ENCODE measurements around the gene RANBP1. TPM values are rescaled to one million over a fixed set of nuclear protein-coding genes. Genes with fewer than 3 reads are reported as not detected.

The RANBP1 gene
- total RNA-seq, 1 donor: 71.3 TPM

DNA sequence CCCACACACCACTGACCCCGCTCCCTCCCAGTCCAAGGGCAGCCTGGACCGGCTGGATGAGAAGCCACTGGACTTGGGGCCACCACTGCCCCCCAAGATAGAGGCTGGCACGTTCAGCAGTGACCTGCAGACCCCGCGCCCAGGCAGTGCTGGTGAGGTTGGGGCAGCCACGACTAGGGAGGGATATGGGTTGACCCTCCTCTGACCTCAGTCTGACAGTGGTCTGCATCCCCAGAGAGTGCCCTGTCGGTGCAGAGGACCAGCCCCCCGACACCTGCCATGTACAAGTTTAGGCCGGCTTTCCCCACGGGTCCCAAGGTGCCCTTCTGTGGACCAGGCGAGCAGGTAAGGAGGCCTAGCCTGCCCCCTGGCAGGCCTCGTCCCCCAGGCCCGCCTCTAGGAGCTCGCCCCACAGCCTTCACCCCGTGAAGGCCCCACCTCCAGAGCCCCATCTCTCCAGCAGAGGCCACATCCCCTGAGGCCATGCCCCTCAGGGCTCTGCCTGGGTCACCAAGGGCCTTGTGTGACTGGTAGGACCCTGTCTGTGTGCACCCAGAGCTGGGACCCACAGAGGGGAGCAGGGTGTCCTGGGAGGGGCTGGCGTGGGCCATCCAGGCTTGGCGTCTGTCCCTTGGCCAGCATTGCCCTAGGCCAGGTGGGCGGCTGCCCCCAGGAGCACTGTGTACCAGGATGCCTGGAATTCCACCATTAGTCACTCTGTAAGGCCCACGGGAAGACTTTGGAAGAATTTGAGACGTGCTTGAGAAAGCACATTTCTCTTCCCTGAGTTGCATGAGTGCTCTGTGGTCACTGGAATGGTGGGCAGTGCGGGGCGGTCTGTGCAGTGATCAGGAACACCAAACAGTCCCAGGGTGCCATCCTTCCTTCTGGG, 25.5 kb downstream of the RANBP1 start:
- H3K4me3 ChIP-seq (ENCODE audit: low read length): no peak overlapping the region
- no peaks in the 10 kb centered on the region for H3K9me3 ChIP-seq (ENCODE audit: low read depth, low read length)
- no peaks in the 10 kb centered on the region for H3K27me3 ChIP-seq (ENCODE audit: insufficient read depth, low read length)
- H3K4me1 ChIP-seq (ENCODE audit: insufficient read depth, low read length): no peaks in the 10 kb centered on the region

DNA sequence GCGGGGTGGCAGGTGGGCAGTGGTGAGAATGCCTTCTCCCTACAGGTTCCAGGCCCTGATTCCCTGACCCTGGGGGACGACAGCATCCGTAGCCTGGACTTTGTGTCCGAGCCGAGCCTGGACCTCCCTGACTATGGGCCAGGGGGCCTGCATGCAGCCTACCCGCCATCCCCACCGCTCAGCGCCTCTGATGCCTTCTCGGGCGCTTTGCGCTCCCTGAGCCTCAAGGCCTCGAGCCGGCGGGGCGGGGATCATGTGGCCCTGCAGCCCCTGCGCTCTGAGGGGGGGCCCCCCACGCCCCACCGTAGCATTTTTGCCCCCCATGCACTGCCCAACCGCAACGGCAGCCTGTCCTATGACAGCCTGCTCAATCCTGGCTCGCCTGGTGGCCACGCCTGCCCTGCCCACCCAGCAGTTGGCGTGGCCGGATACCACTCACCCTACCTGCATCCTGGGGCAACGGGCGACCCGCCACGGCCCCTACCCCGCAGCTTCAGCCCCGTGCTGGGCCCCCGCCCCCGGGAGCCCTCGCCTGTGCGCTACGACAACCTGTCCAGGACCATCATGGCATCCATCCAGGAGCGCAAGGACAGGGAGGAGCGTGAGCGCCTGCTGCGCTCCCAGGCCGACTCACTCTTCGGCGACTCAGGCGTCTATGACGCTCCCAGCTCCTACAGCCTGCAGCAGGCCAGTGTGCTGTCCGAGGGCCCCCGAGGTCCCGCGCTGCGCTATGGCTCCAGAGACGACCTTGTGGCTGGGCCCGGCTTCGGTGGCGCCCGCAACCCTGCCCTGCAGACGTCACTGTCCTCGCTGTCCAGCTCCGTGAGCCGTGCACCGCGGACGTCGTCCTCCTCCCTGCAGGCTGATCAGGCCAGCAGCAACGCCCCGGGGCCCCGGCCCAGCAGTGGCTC, 27.1 kb downstream of the RANBP1 start:
- H3K27me3 ChIP-seq (ENCODE audit: insufficient read depth, low read length): no peaks in the 10 kb centered on the region
- H3K4me1 ChIP-seq (ENCODE audit: insufficient read depth, low read length): no peaks in the 10 kb centered on the region
- no peaks in the 10 kb centered on the region for H3K9me3 ChIP-seq (ENCODE audit: low read depth, low read length)
- H3K4me3 ChIP-seq (ENCODE audit: low read length): no peak overlapping the region

DNA sequence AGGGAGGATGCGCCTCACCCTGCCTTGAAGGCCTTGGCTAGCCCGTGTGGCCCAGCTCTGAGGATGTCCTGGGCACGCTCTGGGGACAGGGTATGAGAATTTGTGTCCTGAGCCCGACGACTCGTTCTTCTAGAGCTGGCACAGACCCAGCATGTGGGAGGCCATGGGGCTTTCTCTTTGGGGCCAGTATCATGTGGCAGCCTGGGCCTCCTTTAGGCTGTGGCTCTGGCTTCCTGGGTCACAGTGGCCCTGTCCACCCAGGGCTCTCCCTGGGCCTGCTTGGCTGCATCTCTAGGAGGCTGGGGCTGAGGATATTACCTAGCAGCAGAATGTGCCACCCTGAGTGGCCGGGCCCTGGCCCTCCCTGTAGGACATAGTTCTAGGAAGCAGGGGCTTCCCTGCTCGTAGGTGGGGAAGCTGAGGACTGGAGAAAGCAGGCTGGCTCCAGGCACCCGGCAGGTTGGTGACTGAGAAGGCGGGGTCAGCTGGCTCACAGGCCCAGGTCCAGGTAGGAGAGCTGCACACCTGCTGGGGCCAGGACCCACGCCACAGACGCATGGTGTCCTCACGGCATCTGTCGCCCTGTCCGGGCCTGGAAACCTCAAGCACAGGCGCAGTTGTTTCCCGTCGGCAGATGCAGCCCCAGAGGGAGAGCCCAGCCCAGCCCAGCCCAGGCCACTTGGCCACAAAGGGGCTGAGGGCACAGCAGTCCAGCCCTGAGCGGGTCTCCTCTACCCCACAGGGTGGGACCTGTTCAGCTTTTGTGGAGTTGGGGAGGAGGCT, 28.2 kb downstream of the RANBP1 start:
- Histone ChIP-seq H3K4me3 (ENCODE audit: low read length) (no peak overlapping the region), H3K27me3 (ENCODE audit: insufficient read depth, low read length) (no peaks in the 10 kb centered on the region), H3K9me3 (ENCODE audit: low read depth, low read length) (no peaks in the 10 kb centered on the region), H3K4me1 (ENCODE audit: insufficient read depth, low read length) (no peaks in the 10 kb centered on the region)

DNA sequence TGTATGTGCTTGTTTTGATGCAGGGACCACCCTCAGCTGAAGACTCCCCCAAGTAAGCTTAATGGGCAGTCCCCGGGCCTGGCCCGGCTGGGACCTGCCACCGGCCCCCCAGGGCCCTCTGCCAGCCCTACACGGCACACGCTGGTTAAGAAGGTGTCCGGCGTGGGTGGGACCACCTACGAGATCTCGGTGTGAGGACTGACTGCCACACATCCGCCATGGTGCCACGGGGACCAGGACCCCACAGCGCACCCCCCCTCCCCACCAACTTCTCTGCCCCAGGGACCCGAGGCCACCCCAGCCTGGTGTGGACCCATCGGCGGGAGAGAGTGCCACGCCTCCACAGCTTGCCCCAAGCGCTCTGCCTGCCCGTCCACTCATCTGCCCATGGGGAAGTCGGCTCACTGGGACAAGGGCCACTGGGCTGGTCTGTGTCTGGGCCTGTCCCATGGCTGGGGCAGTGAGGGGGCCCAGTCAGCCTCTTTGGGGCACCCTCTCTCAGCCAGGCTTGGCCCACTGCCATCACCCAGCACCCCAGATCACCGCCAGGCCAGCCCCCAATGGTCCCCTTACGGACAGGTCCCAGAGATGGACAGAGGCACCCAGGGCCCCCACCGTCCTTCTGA, 29.4 kb downstream of the RANBP1 start:
- Histone ChIP-seq H3K9me3 (ENCODE audit: low read depth, low read length) (no peaks in the 10 kb centered on the region), H3K4me3 (ENCODE audit: low read length) (no peak overlapping the region), H3K4me1 (ENCODE audit: insufficient read depth, low read length) (no peaks in the 10 kb centered on the region), H3K27me3 (ENCODE audit: insufficient read depth, low read length) (no peaks in the 10 kb centered on the region)

DNA sequence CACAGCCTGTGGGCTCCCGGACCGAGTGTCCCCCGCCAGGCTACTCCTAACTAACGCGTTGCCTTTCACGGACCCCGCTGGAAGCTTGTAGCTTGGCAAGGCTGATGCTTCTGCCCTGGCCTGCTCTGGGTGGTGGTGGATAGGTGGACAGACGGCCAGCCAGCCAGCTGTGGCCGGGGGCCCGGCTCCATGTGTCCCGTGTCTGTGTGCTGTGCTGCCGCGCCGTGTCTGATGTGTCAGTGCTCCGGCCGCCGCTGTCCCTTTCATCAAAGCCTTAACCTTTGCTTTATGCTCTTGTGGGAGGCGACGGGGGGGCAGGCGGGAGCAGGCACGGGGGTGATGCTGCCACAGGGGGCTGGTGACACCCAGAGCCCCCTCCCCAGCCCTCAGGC, 29.9 kb downstream of the RANBP1 start:
- no peaks in the 10 kb centered on the region for H3K9me3 ChIP-seq (ENCODE audit: low read depth, low read length)
- H3K27me3 ChIP-seq (ENCODE audit: insufficient read depth, low read length): no peaks in the 10 kb centered on the region
- H3K4me3 ChIP-seq (ENCODE audit: low read length): no peak overlapping the region
- H3K4me1 ChIP-seq (ENCODE audit: insufficient read depth, low read length): no peaks in the 10 kb centered on the region

DNA sequence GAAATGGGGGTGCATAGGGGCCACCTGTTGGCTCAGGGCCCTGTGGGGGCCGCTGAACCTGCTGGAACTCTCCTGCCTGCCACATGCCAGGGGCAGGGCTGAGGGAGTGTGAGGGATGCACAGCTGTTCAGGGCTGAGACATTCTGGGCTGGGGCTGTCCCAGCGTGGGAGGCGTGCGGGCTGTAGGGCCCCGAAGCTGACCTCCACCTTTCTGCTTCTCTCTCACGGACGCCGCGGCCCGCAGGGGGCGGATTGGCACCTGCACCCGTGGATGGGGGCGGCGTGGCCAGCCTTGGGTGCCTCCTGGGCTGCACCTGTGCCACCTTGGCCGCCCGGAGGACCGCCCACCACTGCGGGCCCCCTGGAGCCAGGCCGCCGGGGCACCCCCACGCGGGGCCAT, 30.9 kb downstream of the RANBP1 start:
- H3K27me3 ChIP-seq (ENCODE audit: insufficient read depth, low read length): no peaks in the 10 kb centered on the region
- H3K9me3 ChIP-seq (ENCODE audit: low read depth, low read length): no peaks in the 10 kb centered on the region
- no peak overlapping the region for H3K4me3 ChIP-seq (ENCODE audit: low read length)
- no peaks in the 10 kb centered on the region for H3K4me1 ChIP-seq (ENCODE audit: insufficient read depth, low read length)

DNA sequence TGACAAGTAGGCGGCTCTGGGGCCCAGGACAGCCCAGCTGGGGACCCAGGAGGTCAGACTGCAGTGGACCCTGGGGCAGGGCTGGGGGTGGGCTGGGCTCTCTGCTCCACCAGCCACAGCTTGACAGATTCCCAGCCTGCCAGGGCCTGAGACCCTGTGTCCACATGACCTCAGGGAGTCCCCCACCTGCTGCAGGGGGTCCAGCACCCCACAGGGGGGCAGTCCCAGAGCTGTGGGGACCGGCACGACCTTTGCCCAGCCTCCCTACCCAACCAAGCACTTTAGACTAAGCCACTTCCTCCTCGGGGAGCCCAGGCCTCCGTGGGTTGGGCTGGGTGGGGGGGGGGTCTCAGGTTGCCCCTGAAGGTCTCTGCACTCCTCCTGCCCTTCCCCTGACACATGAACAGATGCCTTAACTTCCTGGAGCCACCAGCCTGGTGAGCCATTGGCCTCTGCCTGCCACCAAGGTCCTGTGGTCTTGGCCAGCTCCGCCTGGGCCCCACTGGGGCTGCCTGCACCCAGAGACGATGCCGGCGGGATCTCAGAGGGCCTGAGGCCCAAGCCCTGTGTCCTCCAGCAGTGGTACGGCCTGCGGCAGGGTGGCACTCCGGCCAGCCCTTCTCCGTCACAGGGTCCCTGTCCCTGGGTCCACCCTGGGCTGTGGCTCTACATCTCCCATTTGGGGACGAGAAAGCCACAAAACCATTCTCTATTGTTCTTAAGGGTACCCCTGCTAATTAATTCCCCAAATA, 31.5 kb downstream of the RANBP1 start:
- Histone ChIP-seq H3K27me3 (ENCODE audit: insufficient read depth, low read length) (no peaks in the 10 kb centered on the region), H3K4me3 (ENCODE audit: low read length) (no peak overlapping the region), H3K4me1 (ENCODE audit: insufficient read depth, low read length) (no peaks in the 10 kb centered on the region), H3K9me3 (ENCODE audit: low read depth, low read length) (no peaks in the 10 kb centered on the region)

DNA sequence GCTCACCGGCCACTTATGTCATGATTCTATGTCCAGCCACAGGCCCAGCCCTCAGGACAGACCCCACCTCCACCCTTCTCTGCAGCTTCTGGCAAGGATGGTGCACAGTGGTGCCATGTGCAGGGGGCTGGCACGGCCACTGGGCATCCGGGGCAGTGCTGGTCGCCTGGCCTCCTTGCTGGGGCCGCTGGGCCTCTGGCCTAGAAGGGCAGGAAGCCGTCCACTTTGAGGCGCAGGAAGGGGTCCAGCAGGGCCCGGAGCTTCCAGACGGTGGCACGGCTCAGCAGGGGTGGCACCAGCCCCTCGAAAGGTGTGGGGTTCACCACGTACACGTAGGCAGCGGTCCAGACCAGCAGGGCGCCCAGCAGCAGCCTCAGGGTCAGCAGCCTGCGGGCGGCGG, 32.5 kb downstream of the RANBP1 start:
- Histone ChIP-seq H3K4me3 (ENCODE audit: low read length) (no peak overlapping the region), H3K27me3 (ENCODE audit: insufficient read depth, low read length) (no peaks in the 10 kb centered on the region), H3K9me3 (ENCODE audit: low read depth, low read length) (no peaks in the 10 kb centered on the region), H3K4me1 (ENCODE audit: insufficient read depth, low read length) (no peaks in the 10 kb centered on the region)

DNA sequence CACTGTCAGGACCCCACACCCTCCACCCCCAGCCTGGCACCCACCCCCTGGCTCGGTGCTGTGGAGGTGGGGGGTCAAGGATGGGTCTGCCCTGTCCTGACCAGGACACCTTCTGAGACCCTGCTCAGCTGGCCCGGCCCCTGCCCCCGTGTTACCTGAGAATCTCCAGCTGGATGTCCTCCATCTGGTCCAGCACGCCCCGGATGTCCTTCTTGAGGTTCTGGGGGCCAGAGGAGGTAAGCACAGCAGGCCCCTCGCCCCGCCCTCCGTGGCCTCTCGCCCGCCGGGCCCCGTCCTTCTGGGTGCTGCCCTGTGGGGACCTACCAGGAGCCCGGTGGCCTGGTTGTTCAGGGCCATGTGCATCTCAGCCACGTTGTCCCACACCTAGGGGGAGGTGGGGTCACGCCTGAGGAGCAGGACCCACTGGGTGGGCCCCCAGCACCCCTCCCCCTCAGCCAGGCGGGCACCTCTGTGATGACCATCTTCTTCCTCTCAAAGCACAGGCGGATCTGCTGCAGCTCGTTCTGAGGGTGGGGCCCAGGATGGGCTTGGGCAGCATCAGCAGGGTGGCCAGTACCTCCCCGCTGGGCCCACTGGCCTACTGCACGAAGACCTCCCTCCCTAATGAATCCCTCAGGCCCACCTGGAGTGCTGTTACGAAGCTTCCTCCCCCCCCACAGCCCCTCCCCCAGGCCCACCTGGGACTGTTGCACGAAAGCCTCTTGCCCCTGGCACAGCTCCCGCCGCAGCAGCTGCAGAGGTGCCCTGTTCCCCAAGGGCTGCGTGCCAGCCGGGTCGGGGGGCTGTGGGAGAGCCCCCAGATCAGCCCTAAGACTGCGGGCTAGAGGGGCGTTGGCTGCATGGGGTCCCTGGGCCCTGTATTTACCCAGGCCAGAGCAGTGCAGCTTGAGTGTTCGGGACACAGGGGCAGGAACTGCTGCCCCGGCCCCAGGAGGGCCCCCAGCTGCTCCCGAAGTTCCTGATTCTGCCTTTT, 33.6 kb downstream of the RANBP1 start:
- no peaks in the 10 kb centered on the region for H3K9me3 ChIP-seq (ENCODE audit: low read depth, low read length)
- no peaks in the 10 kb centered on the region for H3K27me3 ChIP-seq (ENCODE audit: insufficient read depth, low read length)
- no peaks in the 10 kb centered on the region for H3K4me1 ChIP-seq (ENCODE audit: insufficient read depth, low read length)
- H3K4me3 ChIP-seq (ENCODE audit: low read length): no peak overlapping the region

DNA sequence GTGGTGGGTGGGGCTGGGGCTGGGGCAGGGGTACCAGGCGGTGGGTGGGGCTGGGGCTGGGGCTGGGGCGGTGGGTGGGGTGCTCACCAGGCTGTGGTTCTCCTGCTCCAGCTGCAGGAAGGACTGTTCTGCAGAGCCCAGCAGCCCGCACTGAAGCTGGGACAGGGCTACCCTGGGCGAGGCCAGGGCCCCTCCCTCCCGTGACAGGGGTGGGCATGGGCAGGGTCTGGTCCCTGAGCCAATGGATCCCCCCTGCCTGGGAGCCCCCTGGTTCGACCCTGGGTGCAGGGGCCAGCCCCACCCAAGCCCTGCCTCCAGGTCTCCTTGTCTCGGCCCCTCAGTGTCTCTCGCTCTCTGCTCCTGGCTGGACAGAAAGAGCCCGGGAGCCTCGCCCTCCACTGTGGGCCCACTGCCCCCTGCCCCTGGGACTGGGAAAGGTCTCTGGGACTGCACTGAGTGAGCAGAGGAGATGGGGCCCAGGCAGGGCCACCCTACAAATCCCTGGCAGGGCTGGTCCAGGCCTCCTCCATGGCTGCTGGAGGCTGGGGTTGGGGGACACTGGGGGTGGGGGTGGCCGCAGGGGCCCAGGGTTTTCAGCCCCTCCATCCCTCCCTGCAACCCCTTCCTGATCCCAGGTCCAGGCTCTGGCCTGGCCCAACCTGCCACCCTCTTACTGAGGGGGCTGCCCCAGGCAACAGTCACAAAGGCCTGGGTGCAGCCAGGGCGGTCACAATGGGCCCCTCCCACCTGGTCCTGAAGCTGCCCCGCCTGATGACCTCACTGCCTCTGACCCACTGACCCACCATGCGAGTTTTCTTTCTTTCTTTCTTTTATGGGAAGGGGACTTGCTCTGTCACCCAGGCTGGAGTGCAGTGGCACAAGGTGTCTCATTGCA, 34.7 kb downstream of the RANBP1 start, which contains the start of gene CCDC188:
CCDC188 (minus strand) TSS at position 675 of the 895 bp plus-strand sequence; CDS start at position 606, 69 bp downstream.
- Histone ChIP-seq H3K4me3 (ENCODE audit: low read length) (no peak within 1 kb of the TSS), H3K27me3 (ENCODE audit: insufficient read depth, low read length) (no peaks in the 10 kb centered on the region), H3K4me1 (ENCODE audit: insufficient read depth, low read length) (peaks cover 3% of the 10 kb centered on the region), H3K9me3 (ENCODE audit: low read depth, low read length) (no peaks in the 10 kb centered on the region)

DNA sequence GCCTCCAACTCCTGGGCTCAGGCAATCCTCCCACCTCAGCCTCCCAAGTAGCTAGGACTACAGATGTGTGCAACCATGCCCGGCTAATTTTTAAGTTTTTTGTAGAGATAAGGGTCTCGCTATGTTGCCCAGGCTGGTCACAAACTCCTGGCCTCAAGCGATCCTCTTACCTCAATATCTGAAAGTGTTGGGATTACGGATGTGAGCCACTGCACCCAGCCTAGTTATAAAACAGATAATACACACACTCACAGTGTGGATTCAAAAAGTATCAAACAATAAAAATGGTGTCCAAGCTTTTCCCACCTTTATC, 35.3 kb downstream of the RANBP1 start:
- Histone ChIP-seq H3K27me3 (ENCODE audit: insufficient read depth, low read length) (no peaks in the 10 kb centered on the region), H3K4me1 (ENCODE audit: insufficient read depth, low read length) (peaks cover 3% of the 10 kb centered on the region), H3K9me3 (ENCODE audit: low read depth, low read length) (no peaks in the 10 kb centered on the region), H3K4me3 (ENCODE audit: low read length) (no peak overlapping the region)

DNA sequence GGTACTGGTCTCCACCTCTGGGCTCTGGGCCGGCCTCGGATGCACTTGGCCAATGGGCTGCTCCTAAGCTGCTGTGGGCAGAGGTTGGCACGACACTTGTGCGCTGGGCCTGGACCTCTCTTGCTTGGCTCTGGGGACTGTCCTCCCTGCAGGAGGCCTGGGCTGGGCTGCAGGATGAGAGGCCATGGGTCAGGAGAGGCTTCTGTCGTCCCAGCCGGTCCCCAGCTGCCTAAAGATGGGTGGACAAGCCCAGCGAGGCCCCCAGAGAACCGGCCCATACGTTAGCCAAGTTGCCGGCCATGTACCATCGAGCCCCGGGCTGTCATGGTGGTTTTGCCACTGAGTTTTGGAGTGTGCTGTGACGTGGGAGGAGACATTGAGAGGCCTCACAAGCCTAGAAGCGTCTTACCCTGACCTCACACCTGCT, 36.6 kb downstream of the RANBP1 start:
- Histone ChIP-seq H3K9me3 (ENCODE audit: low read depth, low read length) (no peaks in the 10 kb centered on the region), H3K4me1 (ENCODE audit: insufficient read depth, low read length) (peaks cover 3% of the 10 kb centered on the region)

More for the DNA sequence above, 36.6 kb downstream of the RANBP1 start:
- no peak overlapping the region for H3K4me3 ChIP-seq (ENCODE audit: low read length)
- H3K27me3 ChIP-seq (ENCODE audit: insufficient read depth, low read length): no peaks in the 10 kb centered on the region

Data from mononuclear cell (primary cell).